ENCODE data around the gene AGBL1.

- TF ChIP-seq POLR2A (IDR thresholded peaks at IDR 0.05; ENCODE audit: low read length): no peak
- TF ChIP-seq GATA1 (IDR thresholded peaks at IDR 0.05; ENCODE audit: low read depth, low read length): no peak
Measured at GRCh38 chr15:86199467-86200145, 119.9 kb downstream of the AGBL1 start.
